ENCODE results near the gene EXOC4.

DNA sequence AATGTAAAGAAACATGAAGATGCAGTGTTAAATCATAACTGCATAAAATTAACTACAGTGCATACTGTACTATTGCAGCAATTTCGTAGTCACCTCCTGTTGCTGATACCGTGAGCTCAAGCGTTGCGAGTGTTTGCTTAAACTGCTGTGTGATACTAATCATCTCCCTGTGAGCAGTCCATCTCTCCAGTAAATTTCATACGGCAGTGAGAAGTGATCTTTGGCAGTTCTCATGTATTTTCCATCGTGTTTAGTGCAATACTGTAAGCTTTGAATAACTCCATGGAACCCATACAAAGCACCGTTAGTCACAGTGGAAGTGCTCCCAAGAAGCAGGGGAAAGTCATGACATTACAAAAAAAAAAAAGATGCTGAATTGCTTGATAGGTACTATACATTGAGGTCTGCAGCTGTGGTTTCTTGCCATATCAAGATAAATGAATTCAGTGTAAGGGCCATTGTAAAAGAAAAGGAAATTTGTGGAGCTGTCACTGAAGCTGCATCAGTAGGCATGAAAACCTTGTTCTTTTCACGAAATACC, 360.4 kb downstream of the EXOC4 start:
- TF ChIP-seq GATA2 (IDR thresholded peaks at IDR 0.05; ENCODE audit: low read depth, low read length) (no peak), GATA3 (IDR thresholded peaks at IDR 0.05; ENCODE audit: low read depth, low read length) (no peak)

All from SH-SY5Y (cell line).